GM19025 (cell line): ENCODE results near the gene UNC13A.

Experiments
- ATAC-seq: cut with Tn5 transposase; IDR thresholded peaks from one replicate; pipeline ENCODE4 v1.9.1; 2021; ENCODE audit warnings: mild to moderate bottlenecking, low read depth, moderate library complexity; ENCODE audit not compliant: unreplicated experiment

Gene UNC13A

GRCh38 chr19:17711851-17712250, 23.7 kb upstream of the UNC13A start:
- ATAC-seq: no peak

- no peak for ATAC-seq
Observed at GRCh38 chr19:17706750-17707181, 18.6 kb upstream of the UNC13A start.

GRCh38 chr19:17703824-17704463, 15.8 kb upstream of the UNC13A start:
- no peak for ATAC-seq

- ATAC-seq: no peak
Observed at GRCh38 chr19:17695198-17695597, 7.0 kb upstream of the UNC13A start.

- no peak for ATAC-seq
Observed at GRCh38 chr19:17692566-17692965, 4.4 kb upstream of the UNC13A start.

- no peak for ATAC-seq
Observed at GRCh38 chr19:17688853-17689595, 870 bp upstream of the UNC13A start.

- ATAC-seq: no peak
Observed at GRCh38 chr19:17687141-17687856, 855 bp downstream of the UNC13A start.

- ATAC-seq: no peak
Observed at GRCh38 chr19:17686592-17687024, 1.5 kb downstream of the UNC13A start.

GRCh38 chr19:17686023-17686521, 2.1 kb downstream of the UNC13A start:
- ATAC-seq: no peak

- ATAC-seq: no peak
Observed at GRCh38 chr19:17685451-17686022, 2.6 kb downstream of the UNC13A start.

- no peak for ATAC-seq
Observed at GRCh38 chr19:17684256-17684655, 3.9 kb downstream of the UNC13A start.

- no peak for ATAC-seq
Observed at GRCh38 chr19:17683078-17683477, 5.1 kb downstream of the UNC13A start.

GRCh38 chr19:17682273-17682672, 5.9 kb downstream of the UNC13A start:
- no peak for ATAC-seq

GRCh38 chr19:17681505-17682125, 6.5 kb downstream of the UNC13A start:
- no peak for ATAC-seq

- no peak for ATAC-seq
Observed at GRCh38 chr19:17680230-17680722, 7.9 kb downstream of the UNC13A start.

GRCh38 chr19:17679526-17680229, 8.5 kb downstream of the UNC13A start:
- no peak for ATAC-seq

- ATAC-seq: no peak
Observed at GRCh38 chr19:17678836-17679235, 9.3 kb downstream of the UNC13A start.

- no peak for ATAC-seq
Observed at GRCh38 chr19:17677002-17677401, 11.2 kb downstream of the UNC13A start.

- no peak for ATAC-seq
Observed at GRCh38 chr19:17676295-17676694, 11.9 kb downstream of the UNC13A start.
